HL-60/S4 treated with retinoic acid at 250 ng/mL for 4 days and 3 days (cell line): ENCODE results near the gene TM2D1.
"Not testable (repeated sequence)": the region's sequence is repeated elsewhere in the genome, so short reads cannot be mapped to it uniquely, and the experiment has no call there.

ENCODE experiments used
- in situ Hi-C: fragments of 300-500 bp; cut with MboI; formaldehyde crosslinking; loops from 2 replicates; pipeline ENCODE4 v1.7.0; 2022; ENCODE audit warnings: low sequenced_read_pairs

Gene TM2D1

GRCh38 chr1:61718996-61719663 is 5.8 kb downstream of the TM2D1 start:
- in situ Hi-C loops = not testable (repeated sequence)

DNA sequence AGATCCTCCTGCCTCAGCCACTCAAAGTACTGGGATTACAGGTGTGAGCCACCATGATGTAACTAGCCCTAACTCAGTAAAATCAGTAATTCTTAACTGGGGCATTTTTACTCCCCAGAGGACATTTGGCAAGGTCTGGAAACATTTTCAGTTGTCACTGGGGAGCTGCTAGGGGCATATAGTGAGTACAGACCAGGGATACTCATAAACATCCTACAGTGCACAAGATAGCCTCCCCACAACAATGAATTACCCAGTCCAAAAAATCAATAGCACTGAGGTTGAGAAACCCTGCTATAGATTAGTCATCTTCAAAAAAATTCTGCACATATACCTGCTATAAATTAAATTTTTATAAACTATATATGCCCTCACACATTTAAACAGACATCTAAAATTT is 13.0 kb downstream of the TM2D1 start:
- in situ Hi-C loops = no loop called here

- in situ Hi-C loops = not testable (repeated sequence)
Measured at GRCh38 chr1:61711257-61711656, 13.7 kb downstream of the TM2D1 start.

DNA sequence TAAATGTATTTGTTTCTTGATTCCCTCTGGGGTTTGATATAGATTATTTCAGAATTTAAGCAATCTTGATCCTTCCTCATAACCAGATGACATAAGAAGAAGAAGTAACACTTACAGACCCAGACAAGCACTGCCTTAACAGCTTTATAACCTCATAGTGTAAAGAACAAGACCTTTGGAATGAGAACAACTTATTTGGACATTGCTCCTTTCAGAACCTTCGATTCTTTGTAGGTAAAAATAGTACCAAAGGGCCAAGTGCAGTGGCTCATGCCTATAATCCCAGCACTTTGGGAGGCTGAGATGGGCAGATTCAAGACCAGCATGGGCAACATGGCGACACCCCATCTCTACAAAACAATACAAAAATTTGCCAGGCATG is 15.0 kb downstream of the TM2D1 start:
- in situ Hi-C loops = no loop called here

DNA sequence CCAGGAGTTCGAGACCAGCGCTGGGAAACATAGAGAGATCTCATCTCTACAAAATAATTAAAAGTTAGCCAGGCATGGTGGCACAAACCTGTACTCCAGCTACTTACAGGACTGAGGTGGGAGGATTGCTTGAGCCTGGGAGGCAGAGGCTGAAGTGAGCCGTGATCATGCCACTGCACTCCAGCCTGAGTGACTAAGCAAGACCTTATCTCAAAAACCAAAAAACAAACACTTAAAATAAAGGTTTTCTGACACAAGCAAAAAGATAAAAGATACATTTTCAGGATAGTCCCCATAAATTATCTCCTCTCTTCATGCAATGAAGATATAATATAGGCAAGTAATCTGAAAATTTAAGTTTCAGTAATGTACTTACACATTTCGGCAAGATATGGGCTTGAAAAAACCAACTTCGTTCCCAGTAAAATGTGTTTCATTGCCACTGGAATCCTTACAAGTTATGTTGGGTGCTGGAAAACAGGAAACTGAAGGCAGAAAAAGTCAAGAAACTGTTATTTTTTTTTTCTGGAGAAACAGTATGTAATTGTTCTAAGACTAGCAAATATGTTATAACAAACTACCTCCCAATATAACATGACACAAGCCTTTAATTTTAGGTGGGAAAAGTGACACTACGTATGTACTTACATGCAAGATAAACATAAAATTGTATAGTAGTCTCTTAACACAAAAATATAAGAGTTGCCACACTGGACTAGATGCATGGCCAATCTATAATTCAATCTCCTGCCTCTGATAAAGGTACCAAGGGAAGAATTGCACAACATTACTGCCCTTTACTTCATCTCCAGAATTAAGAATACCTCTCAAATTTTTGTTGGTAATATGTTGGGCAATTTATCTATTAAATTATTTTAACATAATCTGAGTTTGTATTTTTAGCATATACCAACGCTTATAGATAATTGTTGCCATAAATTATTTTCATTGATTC is 15.7 kb downstream of the TM2D1 start:
- in situ Hi-C loops = no loop called here

DNA sequence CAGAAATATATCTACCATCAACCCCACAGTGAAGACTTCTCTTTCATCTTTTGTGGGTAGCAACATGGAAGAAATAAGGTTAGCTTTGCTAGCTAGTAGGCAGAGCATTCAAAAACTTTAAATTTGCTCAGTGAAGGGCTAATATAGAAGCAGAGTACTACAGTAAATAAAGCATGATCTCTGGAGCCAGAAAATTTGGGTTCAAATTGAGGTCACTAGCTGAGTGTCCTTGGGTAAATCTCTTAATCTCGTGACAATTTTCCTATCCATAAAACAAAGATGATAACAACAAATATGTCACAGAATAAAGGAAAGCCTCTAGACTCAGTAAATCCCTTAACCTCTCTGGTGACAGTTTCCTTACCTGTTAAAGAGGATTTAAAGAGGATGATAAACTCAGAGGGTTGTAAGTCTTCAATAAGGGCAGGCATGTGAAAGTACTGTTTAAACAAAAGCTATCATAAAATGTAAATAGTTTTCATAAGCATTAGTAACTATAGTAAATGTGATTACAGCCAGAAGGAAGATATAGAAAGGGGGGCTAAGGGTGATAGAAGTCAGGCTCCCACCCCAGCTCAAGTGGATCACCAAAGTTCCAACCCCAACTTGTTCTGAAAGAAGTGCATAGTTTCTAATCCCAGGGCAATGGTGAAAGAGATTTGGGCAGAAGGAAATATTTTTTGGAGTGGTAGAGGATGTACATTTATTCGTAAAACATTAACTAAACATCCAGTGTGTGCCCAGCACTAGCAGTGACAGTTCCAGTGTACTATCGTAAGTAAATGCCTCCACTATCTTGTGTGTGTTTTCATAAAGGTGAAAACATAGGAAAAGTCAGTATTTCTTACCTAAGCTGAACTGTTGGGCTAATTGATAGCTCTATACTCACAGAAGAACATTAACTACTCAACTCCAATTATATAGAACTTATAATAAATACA is 24.8 kb downstream of the TM2D1 start:
- in situ Hi-C loops = no loop called here

DNA sequence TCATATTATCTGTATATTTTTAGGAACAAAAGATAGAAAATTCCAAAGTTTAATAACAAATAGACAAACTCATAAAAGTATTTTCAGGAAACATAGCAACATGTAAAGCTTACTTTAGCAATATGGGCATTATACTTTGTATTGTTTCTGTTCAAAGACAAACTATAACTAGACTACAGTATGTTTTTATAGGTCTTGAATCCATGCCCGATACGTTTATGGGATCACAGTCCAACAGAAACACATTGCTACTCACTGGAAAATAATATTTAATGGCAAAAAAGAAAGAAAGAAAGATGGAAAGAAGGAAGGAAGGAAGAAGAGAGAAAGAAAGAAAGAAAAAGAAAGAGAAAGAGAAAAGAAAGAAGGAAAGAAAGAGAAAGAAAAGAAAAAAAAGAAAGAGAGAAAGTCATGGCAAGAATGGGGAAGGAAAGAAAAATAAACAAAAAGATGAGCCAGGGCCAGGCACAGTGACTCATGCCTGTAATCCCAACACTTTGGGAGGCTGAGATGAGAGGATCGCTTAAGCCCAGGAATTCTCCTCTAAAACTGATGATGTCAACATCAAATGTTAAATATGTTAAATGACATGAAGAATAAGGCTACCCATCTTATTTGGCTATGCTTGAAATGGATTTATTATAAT is 32.7 kb downstream of the TM2D1 start:
- in situ Hi-C loops = no loop called here

DNA sequence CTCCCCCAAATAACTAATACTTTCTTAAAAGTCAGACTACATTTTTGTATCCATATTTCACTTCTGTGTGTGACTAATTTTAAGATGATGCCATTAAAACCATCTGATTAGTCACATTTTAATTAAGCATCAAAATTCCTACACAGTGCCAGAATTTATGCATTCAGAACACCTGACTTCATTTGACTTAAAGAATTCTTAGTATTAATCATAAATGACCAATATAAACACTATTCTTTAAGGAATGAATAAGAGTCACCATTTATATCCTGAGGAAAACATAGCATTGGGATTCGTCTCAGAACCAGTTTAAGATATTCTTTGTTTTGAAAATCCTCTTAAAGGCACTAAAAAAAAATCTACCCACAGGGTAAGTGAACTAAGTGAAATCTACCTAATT is 37.0 kb downstream of the TM2D1 start:
- in situ Hi-C loops = no loop called here

DNA sequence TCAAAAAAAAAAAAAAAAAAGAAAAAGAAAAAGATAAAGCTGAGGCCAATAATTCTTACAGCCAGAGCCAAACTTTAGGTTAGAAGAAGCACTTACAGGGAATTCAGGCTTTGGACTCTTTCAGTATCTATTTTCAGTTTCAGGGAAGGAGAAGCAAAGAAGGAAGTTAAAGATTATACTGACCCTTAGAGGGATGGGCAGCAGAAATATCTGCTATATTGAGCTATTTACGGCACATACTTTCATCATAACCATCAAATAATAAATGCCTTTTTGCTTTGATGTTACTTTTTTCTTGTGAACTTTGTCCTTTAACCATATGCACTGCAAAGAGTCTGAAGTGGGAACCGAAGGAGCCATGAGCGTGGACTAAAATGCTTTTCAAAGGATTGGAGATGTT is 42.0 kb downstream of the TM2D1 start:
- in situ Hi-C loops = no loop called here

GRCh38 chr1:61680500-61680899 is 44.4 kb downstream of the TM2D1 start:
- in situ Hi-C loops = no loop called here

DNA sequence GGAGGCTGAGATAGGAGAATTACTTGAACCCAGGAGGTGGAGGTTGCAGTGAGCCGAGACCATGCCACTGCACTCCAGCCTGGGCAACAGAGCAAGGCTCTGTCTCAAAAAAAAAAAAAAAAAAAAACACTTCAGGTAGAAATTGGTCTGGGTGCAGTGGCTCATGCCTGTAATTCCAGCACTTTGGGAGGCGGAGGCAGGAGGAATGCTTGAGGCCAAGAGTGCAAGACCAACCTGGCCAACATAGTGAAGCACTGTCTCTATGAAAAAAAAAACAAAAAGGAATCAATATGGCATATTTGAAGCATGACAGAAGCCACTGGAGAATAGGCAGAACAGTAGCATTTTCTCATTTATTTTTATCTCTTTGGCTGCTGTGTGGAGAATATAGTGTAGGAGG is 48.1 kb downstream of the TM2D1 start:
- in situ Hi-C loops = not testable (repeated sequence)

DNA sequence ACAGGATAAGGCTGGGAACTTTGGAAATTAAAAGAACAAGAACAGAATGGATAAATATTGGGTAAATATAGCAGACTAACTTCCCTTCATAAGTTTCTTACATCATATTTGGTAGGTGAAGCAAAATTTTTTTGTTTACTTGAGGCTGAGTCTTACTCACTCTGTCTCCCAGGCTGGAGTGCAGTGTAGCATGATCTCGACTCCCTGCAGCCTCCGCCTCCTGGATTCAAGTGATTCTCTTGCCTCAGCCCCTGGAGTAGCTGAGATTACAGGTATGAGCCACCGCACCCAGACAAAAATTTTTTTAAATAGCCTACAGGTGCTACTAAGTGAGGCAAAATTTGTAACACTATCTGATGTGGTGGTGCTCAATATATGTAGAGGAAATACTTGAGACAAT is 50.7 kb downstream of the TM2D1 start:
- in situ Hi-C loops = no loop called here

DNA sequence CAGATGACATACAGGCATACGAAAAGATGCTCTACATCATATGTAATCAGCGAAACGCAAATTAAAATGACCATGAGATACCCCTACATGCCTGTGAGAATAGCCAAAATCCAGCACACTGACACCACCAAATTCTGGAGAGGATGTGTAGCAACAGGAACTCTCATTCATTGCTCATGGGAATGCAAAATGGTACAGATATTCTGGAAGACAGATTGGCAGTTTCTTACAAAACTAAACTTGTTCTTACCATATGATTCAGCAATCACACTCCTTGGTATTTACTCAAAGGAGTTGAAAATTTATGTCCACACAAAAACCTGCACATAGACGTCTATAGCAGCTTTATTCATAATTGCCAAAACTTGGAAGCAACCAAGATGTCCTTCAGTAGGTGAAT is 52.6 kb downstream of the TM2D1 start:
- in situ Hi-C loops = no loop called here

DNA sequence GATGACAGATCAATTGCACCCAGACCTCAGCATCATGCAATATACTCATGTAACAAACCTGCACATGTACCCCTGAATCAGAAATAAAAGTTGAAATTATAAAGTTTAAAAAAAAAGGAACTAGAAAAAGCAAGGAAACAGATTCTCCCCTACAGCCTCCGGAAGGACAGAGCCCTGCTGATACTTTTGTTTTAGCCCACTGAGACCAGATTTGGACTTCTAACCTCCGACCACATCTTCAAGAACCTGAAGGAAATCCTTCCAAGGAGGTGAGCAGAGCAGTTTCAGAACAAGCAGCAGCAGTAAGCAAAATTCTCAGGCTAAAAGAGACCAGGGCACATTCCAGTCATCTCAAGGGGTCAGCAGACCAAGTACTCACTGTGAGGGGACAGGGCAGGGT is 54.5 kb downstream of the TM2D1 start:
- in situ Hi-C loops = no loop called here

DNA sequence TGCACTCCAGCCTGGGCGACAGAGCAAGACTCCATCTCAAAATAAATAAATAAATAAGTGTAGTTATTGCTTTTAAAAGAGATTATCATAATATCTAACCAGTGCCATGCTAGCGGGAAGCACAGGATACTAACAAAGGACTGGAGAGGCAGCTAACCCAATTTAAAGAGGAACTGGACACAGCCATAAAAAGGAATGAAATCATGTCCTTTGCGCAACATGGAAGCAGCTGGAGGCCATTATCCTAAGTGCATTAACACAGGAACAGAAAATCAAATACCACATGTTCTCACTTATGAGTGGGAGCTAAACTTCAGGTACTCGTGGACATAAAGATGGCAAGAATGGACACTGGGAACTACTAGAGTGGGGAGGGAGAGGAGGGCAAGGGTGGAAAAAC is 54.9 kb downstream of the TM2D1 start:
- in situ Hi-C loops = no loop called here

- in situ Hi-C loops = no loop called here
Measured at GRCh38 chr1:61659061-61659460, 65.9 kb downstream of the TM2D1 start.

- in situ Hi-C loops = no loop called here
Measured at GRCh38 chr1:61655453-61655852, 69.5 kb downstream of the TM2D1 start.

- in situ Hi-C loops = no loop called here
Measured at GRCh38 chr1:61654067-61654466, 70.9 kb downstream of the TM2D1 start.

- in situ Hi-C loops = no loop called here
Measured at GRCh38 chr1:61648983-61649742, 75.8 kb downstream of the TM2D1 start.

GRCh38 chr1:61647142-61647541 is 77.8 kb downstream of the TM2D1 start:
- in situ Hi-C loops = no loop called here
